ENCODE measurements around the gene MRPL28. TPM values are rescaled to one million over a fixed set of nuclear protein-coding genes. Genes with fewer than 3 reads are reported as not detected.

The MRPL28 gene
- total and polyA plus RNA-seq, 9 donors: 28.4 to 57.7 (median 40.9) TPM

GRCh38 chr16:360698-361336 is 9.5 kb downstream of the MRPL28 start:
- no peaks in the 10 kb centered on the region for H3K27me3 ChIP-seq
- intact Hi-C loops (cut with DNase I): loop anchor here in 1 of 4 donors (5.0 kb wide), 1 partner anchor 254 kb away; no protein-coding TSS in a partner anchor
- H3K4me1 ChIP-seq (ENCODE audit: insufficient read depth): no peaks in the 10 kb centered on the region
- no peaks in the 10 kb centered on the region for H3K36me3 ChIP-seq
- no peaks in the 10 kb centered on the region for H3K9me3 ChIP-seq
- no peak overlapping the region for H3K4me3 ChIP-seq
- no peak for DNase-seq
- H3K27ac ChIP-seq: no peak overlapping the region
- TF ChIP-seq POLR2A (IDR thresholded peaks at IDR 0.05) (no peak), EP300 (IDR thresholded peaks at IDR 0.05) (no peak), CTCF (IDR thresholded peaks at IDR 0.05) (no peak)
- 91 to 93% (median 91%) methylated on average over 47 of the region's 47 CpGs for WGBS, 3 donors

GRCh38 chr16:359871-360697 is 10.3 kb downstream of the MRPL28 start:
- intact Hi-C loops (cut with DNase I): loop anchor here in 2 of 4 donors (5.0 to 10.0 kb wide), 2 partner anchors 125 to 253 kb away; partner anchors contain the start of gene FAM234A (in 1 of the 2)
- no peak overlapping the region for H3K4me3 ChIP-seq
- H3K27ac ChIP-seq: no peak overlapping the region
- H3K36me3 ChIP-seq: no peaks in the 10 kb centered on the region
- no peaks in the 10 kb centered on the region for H3K27me3 ChIP-seq
- no peaks in the 10 kb centered on the region for H3K9me3 ChIP-seq
- WGBS, 3 donors: 88 to 90% (median 90%) methylated on average over 47 of the region's 47 CpGs
- no peaks in the 10 kb centered on the region for H3K4me1 ChIP-seq (ENCODE audit: insufficient read depth)
- TF ChIP-seq POLR2A (IDR thresholded peaks at IDR 0.05) (no peak), EP300 (IDR thresholded peaks at IDR 0.05) (no peak), CTCF (IDR thresholded peaks at IDR 0.05) (no peak)
- DNase-seq: no peak

GRCh38 chr16:359067-359763 is 11.1 kb downstream of the MRPL28 start:
- no peak overlapping the region for H3K4me3 ChIP-seq
- WGBS, 3 donors: 75 to 78% (median 77%) methylated on average over 18 to 19 of the region's 19 CpGs
- TF ChIP-seq CTCF (IDR thresholded peaks at IDR 0.05) (no peak), EP300 (IDR thresholded peaks at IDR 0.05) (no peak), POLR2A (IDR thresholded peaks at IDR 0.05) (no peak)
- DNase-seq: no peak
- no peaks in the 10 kb centered on the region for H3K27me3 ChIP-seq
- H3K36me3 ChIP-seq: no peaks in the 10 kb centered on the region
- H3K4me1 ChIP-seq (ENCODE audit: insufficient read depth): no peaks in the 10 kb centered on the region
- H3K27ac ChIP-seq: no peak overlapping the region
- intact Hi-C loops (cut with DNase I): loop anchor here in 1 of 4 donors (10.0 kb wide), 1 partner anchor 124 kb away; the partner anchor contains the start of gene FAM234A
- no peaks in the 10 kb centered on the region for H3K9me3 ChIP-seq

GRCh38 chr16:356741-357140 is 13.6 kb downstream of the MRPL28 start:
- H3K4me3 ChIP-seq: no peak overlapping the region
- no peaks in the 10 kb centered on the region for H3K36me3 ChIP-seq
- no peaks in the 10 kb centered on the region for H3K27me3 ChIP-seq
- WGBS, 3 donors: 41 to 48% (median 43%) methylated on average over 12 of the region's 12 CpGs
- no peaks in the 10 kb centered on the region for H3K9me3 ChIP-seq
- no peaks in the 10 kb centered on the region for H3K4me1 ChIP-seq (ENCODE audit: insufficient read depth)
- intact Hi-C loops (cut with DNase I): loop anchor here in 1 of 4 donors (10.0 kb wide), 1 partner anchor 122 kb away; the partner anchor contains the start of gene FAM234A
- no peak for DNase-seq
- TF ChIP-seq POLR2A (IDR thresholded peaks at IDR 0.05): no peak
- no peak for TF ChIP-seq EP300 (IDR thresholded peaks at IDR 0.05)
- no peak overlapping the region for H3K27ac ChIP-seq

Measured in ovary (tissue), 9 donors.